K562 (cell line): ENCODE results near the gene AGAP3. TPM values are rescaled to one million over a fixed set of nuclear protein-coding genes. Genes with fewer than 3 reads are reported as not detected.
A peak's percentile ranks its signal among the peaks of the same experiment; 100 is the strongest.

ENCODE experiments used
- ATF3 ChIP-seq, 2 experiments: fragments of 450-650 bp in 1 of 2; sonication (generic) in 1 of 2; formaldehyde crosslinking in 1 of 2; IDR thresholded peaks in 1 of 2; conservative IDR thresholded peaks in 1 of 2; 2 replicates each; pipeline versions ENCODE4 v1.6.1 to v1.8.1; 2016 to 2023; ENCODE audit warnings: mild to moderate bottlenecking in 2 of 2, moderate library complexity in 2 of 2, inconsistent platforms in 1 of 2, missing genetic modification reagents in 1 of 2
- CHD4 ChIP-seq: fragments of 200-600 bp; sonication (generic); IDR thresholded peaks from 3 replicates; pipeline ENCODE4 v1.6.1; 2012; ENCODE audit warnings: low read depth, mild to moderate bottlenecking, mixed read lengths, low read length, inconsistent platforms; ENCODE audit not compliant: insufficient read depth, insufficient replicate concordance, poor library complexity, severe bottlenecking
- CREM ChIP-seq: IDR thresholded peaks from 2 replicates; pipeline ENCODE4 v1.6.1; 2014; ENCODE audit warnings: antibody characterized with exemption, low read depth
- ETS1 ChIP-seq: conservative IDR thresholded peaks from 2 replicates; pipeline ENCODE4 v1.6.1; 2011; ENCODE audit warnings: low read depth, mild to moderate bottlenecking, low read length; ENCODE audit not compliant: control insufficient read depth
- FOXJ2 ChIP-seq: fragments of 200-800 bp; sonication (Bioruptor generic); IDR thresholded peaks from 2 replicates; pipeline ENCODE4 v1.6.1; 2016; ENCODE audit warnings: missing genetic modification characterization, missing compliant biosample characterization
- MAX ChIP-seq: sonication (generic); formaldehyde crosslinking; IDR thresholded peaks from 2 replicates; pipeline ENCODE4 v1.9.0; 2022; ENCODE audit warnings: mild to moderate bottlenecking, missing genetic modification reagents
- MITF ChIP-seq: IDR thresholded peaks from 2 replicates; pipeline ENCODE4 v1.6.1; 2014; ENCODE audit warnings: antibody characterized with exemption
- MXI1 ChIP-seq: IDR thresholded peaks from 2 replicates; pipeline ENCODE4 v1.6.1; 2011; ENCODE audit warnings: low read depth, mild to moderate bottlenecking, improper control_type of control experiment, low read length
- TEAD1 ChIP-seq, 2 experiments: fragments of 450-650 bp in 1 of 2; sonication (generic) in 1 of 2; formaldehyde crosslinking; IDR thresholded peaks; 2 replicates each; pipeline versions ENCODE4 v1.4.0 to v1.8.0; 2020 to 2022; ENCODE audit warnings: mild to moderate bottlenecking in 2 of 2, missing genetic modification reagents in 1 of 2
- TGIF2 ChIP-seq: sonication (generic); formaldehyde crosslinking; IDR thresholded peaks from 2 replicates; pipeline ENCODE4 v1.8.1; 2022; ENCODE audit warnings: mild to moderate bottlenecking, missing genetic modification reagents, moderate library complexity
- ZFP91 ChIP-seq: sonication (generic); formaldehyde crosslinking; IDR thresholded peaks from 2 replicates; pipeline ENCODE4 v1.8.0; 2022; ENCODE audit warnings: mild to moderate bottlenecking, missing genetic modification reagents
- ZNF24 ChIP-seq: fragments of 450-650 bp; IDR thresholded peaks from 2 replicates; pipeline ENCODE4 v1.6.1; 2016
- ZNF316 ChIP-seq: fragments of 450-650 bp; IDR thresholded peaks from 2 replicates; pipeline ENCODE4 v1.6.1; 2016
- polyA plus RNA-seq, 8 experiments: library from polyadenylated mRNA; depleted of rRNA in 4 of 8; stranded (reverse) in 5 of 8; unstranded in 3 of 8; fragments of >200 nt; fragmentation: Nextera tagmentation in 2 of 8; fragmentation: Illumina TruSeq in 1 of 8; extraction: Ambion mirVana in 2 of 8; extraction: Trizol in 1 of 8; gene quantifications; 2 replicates each; pipeline versions ENCODE4 v1.2.1 to v1.2.3, GENCODE V29; 2011 to 2014; ENCODE audit warnings: inconsistent platforms in 1 of 8, missing spikeins in 1 of 8
- total RNA-seq, 7 experiments: library from RNA; depleted of rRNA in 6 of 7; stranded (reverse); fragments of >200 nt in 6 of 7; fragmentation: Illumina TruSeq in 2 of 7; extraction: Trizol in 2 of 7; gene quantifications; 2 replicates each; pipeline versions ENCODE4 v1.2.1 to v1.2.3, GENCODE V29; 2011 to 2021; ENCODE audit warnings: low replicate concordance in 1 of 7

AGAP3 gene
- total and polyA plus RNA-seq, 9 of the 15 experiments (the other 6 are each of a cell fraction or from before 2014, with no cell fraction given): 3.4 to 208 (median 62.2) TPM

GRCh38 chr7:151056283-151056665, 30.0 kb upstream of the AGAP3 start (continued):
- peak; percentile 66 for TF ChIP-seq CREM
- TF ChIP-seq MXI1: no peak
- no peak for TF ChIP-seq FOXJ2 (tag)
- peak; percentile 83 for TF ChIP-seq ZNF24
- TF ChIP-seq TGIF2 (CRISPR knock-in tag): 0 out of 2 replicates have a peak, but pooled peaks have one; percentile 64
- TF ChIP-seq MAX: peak; percentile 75
- no peak for TF ChIP-seq ZNF316
- peak; percentile 58; the same call in 1 of the 2 replicates for TF ChIP-seq MITF
- TF ChIP-seq CHD4: no peak
- TF ChIP-seq ATF3 (IDR thresholded peaks at IDR 0.05): peak; percentile 34; the same call in 1 of the 2 replicates
- TF ChIP-seq ATF3 (CRISPR knock-in tag; conservative IDR thresholded peaks at IDR 0.05): no peak
- TF ChIP-seq ETS1: no peak
- TF ChIP-seq TEAD1 (CRISPR knock-in tag; IDR thresholded peaks at IDR 0.05): peak in 1 of 2 experiments; percentile 71; a peak in 1 of 4 replicates
- TF ChIP-seq ZFP91 (CRISPR knock-in tag): peak; percentile 16; the same call in 1 of the 2 replicates
